Neural cell (in vitro differentiated cells): ENCODE results near the gene CFAP221. TPM values are rescaled to one million over a fixed set of nuclear protein-coding genes. Genes with fewer than 3 reads are reported as not detected.

ENCODE experiments used
- H2AFZ ChIP-seq: fragments of 200-600, 300-800 bp; sonication (generic), shearing (Covaris generic); 2 replicates; pipeline ENCODE4 v1.6.0; 2014; ENCODE audit warnings: low read depth, mild to moderate bottlenecking, antibody characterized with exemption, low read length, moderate library complexity
- H3F3A ChIP-seq: fragments of 200-600 bp; shearing (Covaris generic); 2 replicates; pipeline ENCODE4 v1.6.1; 2016; ENCODE audit warnings: mild to moderate bottlenecking, moderate library complexity, mixed read lengths, antibody characterized with exemption, low read length; ENCODE audit not compliant: insufficient read depth, poor library complexity, severe bottlenecking
- H3K27ac ChIP-seq: fragments of 200-600, 300-800 bp; sonication (generic), shearing (Covaris generic); 2 replicates; pipeline ENCODE4 v1.5.1; 2014; ENCODE audit warnings: mild to moderate bottlenecking, low read length, moderate library complexity
- H3K27me3 ChIP-seq: fragments of 300-800, 200-600 bp; sonication (generic), shearing (Covaris generic); 2 replicates; pipeline ENCODE4 v1.6.0; 2014; ENCODE audit warnings: mild to moderate bottlenecking, low read depth, low read length, moderate library complexity; ENCODE audit not compliant: insufficient read depth
- H3K36me3 ChIP-seq: fragments of 300-800, 200-600 bp; sonication (generic), shearing (Covaris generic); 2 replicates; pipeline ENCODE4 v1.5.1; 2014; ENCODE audit warnings: mild to moderate bottlenecking, antibody characterized with exemption, low read length, moderate library complexity; ENCODE audit not compliant: insufficient read depth
- H3K4me2 ChIP-seq: fragments of 300-800, 200-600 bp; sonication (generic), shearing (Covaris generic); 2 replicates; pipeline ENCODE4 v1.6.0; 2014; ENCODE audit warnings: mild to moderate bottlenecking, low read length
- H3K4me3 ChIP-seq: fragments of 300-800, 200-600 bp; sonication (generic), shearing (Covaris generic); 2 replicates; pipeline ENCODE4 v1.5.1; 2014; ENCODE audit warnings: mild to moderate bottlenecking, low read length, moderate library complexity
- H3K79me2 ChIP-seq: fragments of 200-600 bp; shearing (Covaris generic); replicated peaks from 2 replicates; pipeline ENCODE4 v1.6.0; 2014; ENCODE audit warnings: mild to moderate bottlenecking, low read length, moderate library complexity; ENCODE audit not compliant: insufficient read depth
- H3K9ac ChIP-seq: fragments of 300-800, 200-600 bp; sonication (generic), shearing (Covaris generic); 2 replicates; pipeline ENCODE4 v1.6.1; 2016; ENCODE audit warnings: mild to moderate bottlenecking, low read length, mixed read lengths
- H3K9me2 ChIP-seq: fragments of 200-600 bp; shearing (Covaris generic); 2 replicates; pipeline ENCODE4 v1.6.1; 2016; ENCODE audit warnings: mild to moderate bottlenecking, low read length, mixed read lengths; ENCODE audit not compliant: insufficient read depth
- H3K9me3 ChIP-seq: fragments of 200-600, 300-800 bp; sonication (generic), shearing (Covaris generic); 2 replicates; pipeline ENCODE4 v1.6.1; 2016; ENCODE audit warnings: mild to moderate bottlenecking, mixed run types, low read length, moderate library complexity, mixed read lengths
- H4K20me1 ChIP-seq: fragments of 200-600 bp; shearing (Covaris generic); 2 replicates; pipeline ENCODE4 v1.6.1; 2016; ENCODE audit warnings: mild to moderate bottlenecking, mixed run types; ENCODE audit not compliant: insufficient read depth
- EP300 ChIP-seq: fragments of 450-650 bp; conservative IDR thresholded peaks from 2 replicates; pipeline ENCODE4 v1.6.1; 2014; ENCODE audit warnings: antibody characterized with exemption, mild to moderate bottlenecking, moderate library complexity; ENCODE audit not compliant: poor library complexity, severe bottlenecking
- EZH2 ChIP-seq: fragments of 200-600, 300-800 bp; shearing (Covaris generic), sonication (generic); IDR thresholded peaks from 2 replicates; pipeline ENCODE4 v1.6.1; 2014; ENCODE audit warnings: antibody characterized with exemption, low read length, borderline replicate concordance, mild to moderate bottlenecking; ENCODE audit not compliant: insufficient read depth, poor library complexity, severe bottlenecking
- MXI1 ChIP-seq: fragments of 450-650 bp; conservative IDR thresholded peaks from 2 replicates; pipeline ENCODE4 v1.6.1; 2014; ENCODE audit warnings: antibody characterized with exemption, mild to moderate bottlenecking; ENCODE audit not compliant: poor library complexity, severe bottlenecking
- POLR2AphosphoS5 ChIP-seq: IDR thresholded peaks from 2 replicates; pipeline ENCODE4 v1.6.1; 2012
- RAD21 ChIP-seq: fragments of 450-650 bp; conservative IDR thresholded peaks from 2 replicates; pipeline ENCODE4 v1.6.1; 2014; ENCODE audit warnings: antibody characterized with exemption, mild to moderate bottlenecking, moderate library complexity
- SMC3 ChIP-seq: fragments of 450-650 bp; conservative IDR thresholded peaks from 2 replicates; pipeline ENCODE4 v1.6.1; 2014; ENCODE audit warnings: antibody characterized with exemption, mild to moderate bottlenecking, moderate library complexity; ENCODE audit not compliant: poor library complexity
- polyA plus RNA-seq: library from polyadenylated mRNA; depleted of rRNA; stranded (reverse); fragments of >200 nt; gene quantifications from 2 replicates; pipeline ENCODE4 v1.2.3, GENCODE V29; 2014
- TF ChIP-seq, protein P1 (sequence below): fragments of 450-650 bp; IDR thresholded peaks from 2 replicates; pipeline ENCODE4 v1.5.1; 2014; ENCODE audit warnings: antibody characterized with exemption, mild to moderate bottlenecking, moderate library complexity; ENCODE audit not compliant: poor library complexity, severe bottlenecking
- TF ChIP-seq, protein P2 (sequence below): IDR thresholded peaks from 2 replicates; pipeline ENCODE4 v1.6.1; 2012; ENCODE audit warnings: borderline replicate concordance

Gene CFAP221
- polyA plus RNA-seq, 1 donor from 2014 or later: 7.0 TPM

DNA sequence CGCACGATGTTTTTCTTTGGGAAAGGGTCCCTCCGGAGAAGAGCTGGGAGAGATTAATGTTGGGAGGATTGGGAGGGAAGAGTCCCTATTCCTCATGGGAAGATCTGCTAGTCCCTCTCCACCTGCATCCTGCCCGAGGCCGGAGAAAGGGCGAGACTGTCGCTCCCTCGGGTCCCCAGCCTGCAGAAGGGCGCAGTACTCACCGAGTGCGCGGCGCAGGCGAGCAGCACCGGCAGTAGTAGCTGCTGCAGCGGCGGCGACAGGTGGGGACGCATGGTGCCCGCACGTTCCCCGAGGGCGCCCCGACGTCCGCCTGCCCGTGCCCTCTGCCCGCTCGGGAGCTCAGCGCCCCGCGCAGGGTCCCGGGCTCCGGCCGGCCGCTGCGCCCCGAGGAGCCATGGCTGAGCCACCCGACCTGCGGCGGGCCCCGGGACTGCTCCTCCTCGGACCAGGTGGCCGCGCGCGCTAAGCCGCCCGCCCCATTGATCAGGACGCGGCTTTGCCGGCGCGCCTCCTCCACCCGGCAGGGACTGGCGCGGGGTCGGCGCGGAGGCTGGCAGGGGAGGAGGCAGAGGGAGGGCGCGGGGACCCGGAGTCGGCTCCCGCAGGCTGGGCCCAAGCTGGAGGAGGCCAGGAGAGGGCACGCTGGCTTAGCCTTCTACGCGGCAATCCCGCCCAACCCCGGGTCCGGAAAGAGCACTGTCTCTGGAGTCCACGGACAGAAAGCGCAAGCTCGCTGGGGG lies 20.1 kb upstream of the CFAP221 start, which contains the start of gene SCTR:
Gene SCTR, minus strand, starts transcription at position 532 of the 743 bp plus-strand sequence. Its CDS starts 257 bp downstream, at position 275.
- no peaks in the 10 kb centered on the region for H3K9me2 ChIP-seq
- peaks cover 49% of the 10 kb centered on the region for H3K27me3 ChIP-seq
- H4K20me1 ChIP-seq: no peaks in the 10 kb centered on the region
- TF ChIP-seq MXI1 (no peak), POLR2AphosphoS5 (peak; percentile 20)
- no peaks in the 10 kb centered on the region for H3F3A ChIP-seq
- H3K4me2 ChIP-seq: peak within 1 kb of the TSS; percentile 45
- H3K27ac ChIP-seq: no peak within 1 kb of the TSS
- peak within 1 kb of the TSS; percentile 65 for H3K4me3 ChIP-seq
- H2AFZ ChIP-seq: peak within 1 kb of the TSS; percentile 14
- no peaks in the 10 kb centered on the region for H3K36me3 ChIP-seq
- H3K79me2 ChIP-seq: no peaks in the 10 kb centered on the region
- peak within 1 kb of the TSS; percentile 29 for H3K9ac ChIP-seq
- no peaks in the 10 kb centered on the region for H3K9me3 ChIP-seq

DNA sequence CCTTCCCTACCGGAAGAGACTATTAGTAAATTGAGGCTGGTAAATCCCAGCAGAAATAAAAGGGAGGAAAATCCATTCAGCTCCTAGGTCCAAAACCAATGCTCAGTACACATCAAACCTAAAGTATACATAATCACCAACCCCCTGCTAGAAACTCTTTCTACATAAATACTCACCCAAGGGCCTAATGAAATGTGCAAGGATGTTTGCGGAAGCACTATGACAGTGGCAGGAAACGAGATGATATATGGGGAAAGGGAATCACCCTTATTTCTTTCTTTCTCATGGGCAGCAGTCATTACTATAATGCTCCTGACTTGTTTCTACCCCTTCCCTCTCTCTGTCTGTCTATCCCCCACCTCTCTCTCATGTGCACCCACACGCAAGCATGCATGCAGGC lies 18.6 kb upstream of the CFAP221 start:
- H3K27me3 ChIP-seq: peaks cover 49% of the 10 kb centered on the region

More for the DNA sequence above, 18.6 kb upstream of the CFAP221 start:
- no peak overlapping the region for H3K27ac ChIP-seq
- no peaks in the 10 kb centered on the region for H4K20me1 ChIP-seq
- no peaks in the 10 kb centered on the region for H3F3A ChIP-seq
- no peaks in the 10 kb centered on the region for H3K9me3 ChIP-seq
- H3K9ac ChIP-seq: no peak overlapping the region
- no peaks in the 10 kb centered on the region for H3K79me2 ChIP-seq
- no peak overlapping the region for H3K4me3 ChIP-seq
- H3K9me2 ChIP-seq: no peaks in the 10 kb centered on the region
- no peak overlapping the region for H2AFZ ChIP-seq
- TF ChIP-seq EZH2 (no peak), POLR2AphosphoS5 (no peak), SMC3 (no peak), EP300 (no peak), RAD21 (no peak), MXI1 (no peak)
- TF ChIP-seq, protein P1, sequence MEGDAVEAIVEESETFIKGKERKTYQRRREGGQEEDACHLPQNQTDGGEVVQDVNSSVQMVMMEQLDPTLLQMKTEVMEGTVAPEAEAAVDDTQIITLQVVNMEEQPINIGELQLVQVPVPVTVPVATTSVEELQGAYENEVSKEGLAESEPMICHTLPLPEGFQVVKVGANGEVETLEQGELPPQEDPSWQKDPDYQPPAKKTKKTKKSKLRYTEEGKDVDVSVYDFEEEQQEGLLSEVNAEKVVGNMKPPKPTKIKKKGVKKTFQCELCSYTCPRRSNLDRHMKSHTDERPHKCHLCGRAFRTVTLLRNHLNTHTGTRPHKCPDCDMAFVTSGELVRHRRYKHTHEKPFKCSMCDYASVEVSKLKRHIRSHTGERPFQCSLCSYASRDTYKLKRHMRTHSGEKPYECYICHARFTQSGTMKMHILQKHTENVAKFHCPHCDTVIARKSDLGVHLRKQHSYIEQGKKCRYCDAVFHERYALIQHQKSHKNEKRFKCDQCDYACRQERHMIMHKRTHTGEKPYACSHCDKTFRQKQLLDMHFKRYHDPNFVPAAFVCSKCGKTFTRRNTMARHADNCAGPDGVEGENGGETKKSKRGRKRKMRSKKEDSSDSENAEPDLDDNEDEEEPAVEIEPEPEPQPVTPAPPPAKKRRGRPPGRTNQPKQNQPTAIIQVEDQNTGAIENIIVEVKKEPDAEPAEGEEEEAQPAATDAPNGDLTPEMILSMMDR: no peak
- TF ChIP-seq, protein P2, sequence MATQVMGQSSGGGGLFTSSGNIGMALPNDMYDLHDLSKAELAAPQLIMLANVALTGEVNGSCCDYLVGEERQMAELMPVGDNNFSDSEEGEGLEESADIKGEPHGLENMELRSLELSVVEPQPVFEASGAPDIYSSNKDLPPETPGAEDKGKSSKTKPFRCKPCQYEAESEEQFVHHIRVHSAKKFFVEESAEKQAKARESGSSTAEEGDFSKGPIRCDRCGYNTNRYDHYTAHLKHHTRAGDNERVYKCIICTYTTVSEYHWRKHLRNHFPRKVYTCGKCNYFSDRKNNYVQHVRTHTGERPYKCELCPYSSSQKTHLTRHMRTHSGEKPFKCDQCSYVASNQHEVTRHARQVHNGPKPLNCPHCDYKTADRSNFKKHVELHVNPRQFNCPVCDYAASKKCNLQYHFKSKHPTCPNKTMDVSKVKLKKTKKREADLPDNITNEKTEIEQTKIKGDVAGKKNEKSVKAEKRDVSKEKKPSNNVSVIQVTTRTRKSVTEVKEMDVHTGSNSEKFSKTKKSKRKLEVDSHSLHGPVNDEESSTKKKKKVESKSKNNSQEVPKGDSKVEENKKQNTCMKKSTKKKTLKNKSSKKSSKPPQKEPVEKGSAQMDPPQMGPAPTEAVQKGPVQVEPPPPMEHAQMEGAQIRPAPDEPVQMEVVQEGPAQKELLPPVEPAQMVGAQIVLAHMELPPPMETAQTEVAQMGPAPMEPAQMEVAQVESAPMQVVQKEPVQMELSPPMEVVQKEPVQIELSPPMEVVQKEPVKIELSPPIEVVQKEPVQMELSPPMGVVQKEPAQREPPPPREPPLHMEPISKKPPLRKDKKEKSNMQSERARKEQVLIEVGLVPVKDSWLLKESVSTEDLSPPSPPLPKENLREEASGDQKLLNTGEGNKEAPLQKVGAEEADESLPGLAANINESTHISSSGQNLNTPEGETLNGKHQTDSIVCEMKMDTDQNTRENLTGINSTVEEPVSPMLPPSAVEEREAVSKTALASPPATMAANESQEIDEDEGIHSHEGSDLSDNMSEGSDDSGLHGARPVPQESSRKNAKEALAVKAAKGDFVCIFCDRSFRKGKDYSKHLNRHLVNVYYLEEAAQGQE: no peak
- H3K4me2 ChIP-seq: no peak overlapping the region
- H3K36me3 ChIP-seq: no peaks in the 10 kb centered on the region
